ENCODE results near the gene D2HGDH.

GRCh38 chr2:241814643-241815476 lies 80.4 kb downstream of the D2HGDH start:
- TF ChIP-seq CTCF (IDR thresholded peaks at IDR 0.05) (no peak), POLR2A (IDR thresholded peaks at IDR 0.05) (no peak)

Data from thyroid gland (tissue), 4 donors.